OCI-LY7 (cell line): ENCODE data around the gene MEF2A. TPM values are rescaled to one million over a fixed set of nuclear protein-coding genes. Genes with fewer than 3 reads are reported as not detected.

Experiments used
- BruUV-seq: library from RNA; stranded (reverse); fragments of 400-500 nt; replicated peaks from 2 replicates; lab custom pipeline; 2021; lab: Mats Ljungman, UMichigan
- CTCF ChIA-PET: fragments of 300-600 bp; sonication (Branson Sonifier 250); formaldehyde crosslinking; loops from one replicate; lab custom pipeline; 2022; ENCODE audit warnings: antibody characterized with exemption; ENCODE audit not compliant: unreplicated experiment; lab: Charles Lee
- POLR2A ChIA-PET: fragments of 300-600 bp; sonication (Branson Sonifier 250); formaldehyde crosslinking; loops from one replicate; lab custom pipeline; 2022; ENCODE audit warnings: antibody characterized with exemption; lab: Charles Lee
- DNase-seq: peaks from one replicate; pipeline ENCODE4 v3.0.0-alpha.2; 2015; ENCODE audit warnings: low spot score
- H2AFZ ChIP-seq: fragments of 200-600 bp; sonication (generic), shearing (Covaris generic); 2 replicates; pipeline ENCODE4 v1.6.1; 2014; ENCODE audit warnings: mild to moderate bottlenecking, antibody characterized with exemption, low read length, moderate library complexity
- H3K27ac ChIP-seq: fragments of 200-600 bp; sonication (generic); 2 replicates; pipeline ENCODE4 v1.5.1; 2014; ENCODE audit warnings: mixed run types, low read depth, mild to moderate bottlenecking, moderate library complexity, low read length, inconsistent platforms; ENCODE audit not compliant: poor library complexity, severe bottlenecking
- H3K36me3 ChIP-seq: fragments of 200-600 bp; sonication (generic); 2 replicates; pipeline ENCODE4 v1.6.1; 2014; ENCODE audit warnings: mild to moderate bottlenecking, antibody characterized with exemption, low read length, moderate library complexity, mixed read lengths; ENCODE audit not compliant: insufficient read depth
- H3K4me1 ChIP-seq: fragments of 200-600 bp; sonication (generic); 2 replicates; pipeline ENCODE4 v1.5.1; 2014; ENCODE audit warnings: mild to moderate bottlenecking, low read length; ENCODE audit not compliant: insufficient read depth, poor library complexity, severe bottlenecking
- H3K4me2 ChIP-seq: fragments of 200-600 bp; sonication (generic); 2 replicates; pipeline ENCODE4 v1.6.1; 2014; ENCODE audit warnings: mild to moderate bottlenecking, low read length
- H3K4me3 ChIP-seq: fragments of 200-600 bp; sonication (generic); 2 replicates; pipeline ENCODE4 v1.5.1; 2014; ENCODE audit warnings: mild to moderate bottlenecking, low read depth, low read length; ENCODE audit not compliant: poor library complexity, severe bottlenecking
- H3K79me2 ChIP-seq: fragments of 200-600 bp; sonication (generic); 2 replicates; pipeline ENCODE4 v1.6.1; 2016; ENCODE audit warnings: low read depth, mild to moderate bottlenecking, low read length, moderate library complexity, mixed read lengths; ENCODE audit not compliant: insufficient read depth
- H3K9me2 ChIP-seq: fragments of 200-600 bp; sonication (generic); 2 replicates; pipeline ENCODE4 v1.6.1; 2016; ENCODE audit warnings: mild to moderate bottlenecking, low read length, mixed read lengths; ENCODE audit not compliant: insufficient read depth
- H3K9me3 ChIP-seq: fragments of 200-600 bp; sonication (generic); 2 replicates; pipeline ENCODE4 v1.6.1; 2014; ENCODE audit warnings: mild to moderate bottlenecking, mixed run types, low read length, mixed read lengths
- H4K20me1 ChIP-seq: fragments of 200-600 bp; sonication (generic); 2 replicates; pipeline ENCODE4 v1.6.1; 2014; ENCODE audit warnings: mild to moderate bottlenecking, antibody characterized with exemption, low read length, moderate library complexity, mixed read lengths; ENCODE audit not compliant: insufficient read depth
- EZH2phosphoT487 ChIP-seq: fragments of 200-600 bp; sonication (generic); IDR thresholded peaks from 2 replicates; pipeline ENCODE4 v1.6.1; 2018; ENCODE audit warnings: low read depth, borderline replicate concordance, mild to moderate bottlenecking, mixed run types, antibody characterized with exemption, low read length, moderate library complexity, mixed read lengths
- intact Hi-C: fragments of 100-400 bp; cut with micrococcal nuclease; formaldehyde crosslinking; loops from one replicate; pipeline ENCODE4 v1.10.0; 2022; ENCODE audit not compliant: unreplicated experiment
- total RNA-seq, 2 experiments: library from RNA; depleted of rRNA in 1 of 2; stranded (reverse); fragments of >200 nt in 1 of 2; shearing (Covaris generic) in 1 of 2; gene quantifications; 2 replicates each; pipeline ENCODE4 v1.2.3, GENCODE V29; 2014 to 2022
- TF ChIP-seq, protein P1 (sequence below): fragments of 200-600 bp; sonication (generic); conservative IDR thresholded peaks from 2 replicates; pipeline ENCODE4 v1.5.1; 2014; ENCODE audit warnings: mild to moderate bottlenecking, antibody characterized with exemption, low read length, moderate library complexity, mixed read lengths

MEF2A gene
- total RNA-seq, 2 experiments from 2014 or later: 28.0 to 38.2 TPM

DNA sequence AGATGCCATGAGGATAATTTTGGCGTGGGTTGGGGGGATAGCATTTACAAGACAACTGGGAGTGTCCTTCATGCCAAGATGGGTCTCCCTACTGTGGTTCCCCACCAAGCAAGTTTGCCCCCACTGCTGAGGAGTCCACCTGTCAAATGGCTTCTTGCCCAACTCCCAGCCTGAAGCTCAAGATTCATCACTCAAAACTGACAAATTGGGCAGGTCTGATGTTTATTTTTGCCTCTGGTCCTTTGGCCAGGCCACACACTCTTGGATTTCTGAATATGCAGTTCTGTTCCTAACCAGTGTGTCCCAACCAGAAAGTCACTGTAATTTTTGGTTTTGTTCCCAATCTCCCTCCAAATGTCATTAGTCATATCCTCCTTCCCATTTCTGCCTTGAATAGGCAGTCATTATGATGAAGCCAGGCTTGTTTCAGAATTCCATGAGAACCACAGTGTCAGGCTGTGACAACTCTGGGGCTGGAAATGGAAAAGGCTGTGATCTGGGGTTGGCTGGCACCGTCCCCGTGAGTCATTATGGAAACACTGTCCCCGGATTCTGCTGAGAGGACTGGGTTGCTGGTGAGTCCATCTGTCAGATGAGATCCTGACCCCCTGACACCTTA lies 29.3 kb upstream of the MEF2A start:
- TF ChIP-seq, protein P1, sequence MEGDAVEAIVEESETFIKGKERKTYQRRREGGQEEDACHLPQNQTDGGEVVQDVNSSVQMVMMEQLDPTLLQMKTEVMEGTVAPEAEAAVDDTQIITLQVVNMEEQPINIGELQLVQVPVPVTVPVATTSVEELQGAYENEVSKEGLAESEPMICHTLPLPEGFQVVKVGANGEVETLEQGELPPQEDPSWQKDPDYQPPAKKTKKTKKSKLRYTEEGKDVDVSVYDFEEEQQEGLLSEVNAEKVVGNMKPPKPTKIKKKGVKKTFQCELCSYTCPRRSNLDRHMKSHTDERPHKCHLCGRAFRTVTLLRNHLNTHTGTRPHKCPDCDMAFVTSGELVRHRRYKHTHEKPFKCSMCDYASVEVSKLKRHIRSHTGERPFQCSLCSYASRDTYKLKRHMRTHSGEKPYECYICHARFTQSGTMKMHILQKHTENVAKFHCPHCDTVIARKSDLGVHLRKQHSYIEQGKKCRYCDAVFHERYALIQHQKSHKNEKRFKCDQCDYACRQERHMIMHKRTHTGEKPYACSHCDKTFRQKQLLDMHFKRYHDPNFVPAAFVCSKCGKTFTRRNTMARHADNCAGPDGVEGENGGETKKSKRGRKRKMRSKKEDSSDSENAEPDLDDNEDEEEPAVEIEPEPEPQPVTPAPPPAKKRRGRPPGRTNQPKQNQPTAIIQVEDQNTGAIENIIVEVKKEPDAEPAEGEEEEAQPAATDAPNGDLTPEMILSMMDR: no peak
- no peak for TF ChIP-seq EZH2phosphoT487
- H2AFZ ChIP-seq: no peak overlapping the region
- H4K20me1 ChIP-seq: no peaks in the 10 kb centered on the region
- H3K9me2 ChIP-seq: no peaks in the 10 kb centered on the region
- no TSS peak for BruUV-seq
- CTCF ChIA-PET: no interaction called here
- H3K4me1 ChIP-seq: no peaks in the 10 kb centered on the region
- POLR2A ChIA-PET: no interaction called here
- no peak overlapping the region for H3K27ac ChIP-seq
- H3K4me2 ChIP-seq: no peak overlapping the region
- H3K79me2 ChIP-seq: no peaks in the 10 kb centered on the region
- no peak overlapping the region for H3K4me3 ChIP-seq
- intact Hi-C loops: no loop called here
- no peaks in the 10 kb centered on the region for H3K36me3 ChIP-seq
- 0 out of 2 replicates have a peak, but pooled peaks cover 4% of the 10 kb centered on the region for H3K9me3 ChIP-seq
- no peak for DNase-seq

DNA sequence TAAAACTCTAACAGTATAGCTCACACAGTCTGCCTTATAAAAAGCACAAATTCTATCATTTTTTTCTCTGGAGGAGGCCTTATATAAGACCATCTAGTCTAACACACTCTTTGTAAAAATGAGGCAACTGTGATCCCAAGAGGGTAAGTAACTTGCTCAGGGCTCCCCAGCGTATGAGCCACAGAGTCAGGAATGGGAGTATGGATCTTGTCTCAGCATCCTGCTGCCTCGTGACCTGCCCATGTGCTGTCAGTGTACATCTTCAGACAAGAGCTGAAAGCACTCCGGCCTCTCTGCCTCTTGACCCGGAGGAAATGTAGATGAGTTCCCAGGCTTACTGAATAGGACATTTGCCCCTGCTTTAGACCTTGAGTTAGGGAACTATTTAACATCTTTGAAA lies 28.4 kb upstream of the MEF2A start:
- TF ChIP-seq, protein P1: no peak
- TF ChIP-seq EZH2phosphoT487: no peak
- BruUV-seq: no TSS peak
- no peaks in the 10 kb centered on the region for H3K36me3 ChIP-seq
- ChIA-PET POLR2A (interaction anchor here (0.7 kb wide), 1 partner anchor 21 kb away, joined by 3 read pairs; no protein-coding TSS in a partner anchor), CTCF (no interaction called here)
- H3K27ac ChIP-seq: no peak overlapping the region
- H3K4me1 ChIP-seq: no peaks in the 10 kb centered on the region
- H3K9me2 ChIP-seq: no peaks in the 10 kb centered on the region
- H2AFZ ChIP-seq: no peak overlapping the region
- H4K20me1 ChIP-seq: no peaks in the 10 kb centered on the region
- no peaks in the 10 kb centered on the region for H3K79me2 ChIP-seq
- intact Hi-C loops: no loop called here
- H3K4me2 ChIP-seq: no peak overlapping the region
- H3K9me3 ChIP-seq: 0 out of 2 replicates have a peak, but pooled peaks cover 1% of the 10 kb centered on the region
- no peak for DNase-seq
- no peak overlapping the region for H3K4me3 ChIP-seq

DNA sequence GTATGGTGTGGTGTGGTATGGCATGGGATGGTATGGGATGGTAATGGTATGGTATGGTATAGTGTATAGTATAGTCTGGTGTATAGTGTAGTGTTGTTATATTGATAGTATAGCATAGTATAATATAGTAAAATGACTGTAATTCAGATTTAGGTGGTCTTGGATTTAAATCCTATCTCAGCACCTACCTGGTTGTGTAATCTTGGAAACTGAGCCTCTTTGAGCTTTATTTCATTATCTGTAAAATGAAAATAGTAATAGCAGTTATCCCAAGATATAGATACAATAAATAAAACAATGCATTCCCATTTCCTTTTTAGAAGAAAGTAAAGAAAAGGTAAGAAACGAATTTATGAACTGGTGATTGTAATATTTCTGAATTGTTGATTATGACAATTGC lies 27.5 kb upstream of the MEF2A start:
- Histone ChIP-seq H3K4me2 (no peak overlapping the region), H3K79me2 (no peaks in the 10 kb centered on the region), H3K9me3 (no peaks in the 10 kb centered on the region), H4K20me1 (no peaks in the 10 kb centered on the region), H3K4me3 (no peak overlapping the region), H3K4me1 (no peaks in the 10 kb centered on the region), H3K27ac (no peak overlapping the region), H3K36me3 (no peaks in the 10 kb centered on the region), H3K9me2 (no peaks in the 10 kb centered on the region), H2AFZ (no peak overlapping the region)
- TF ChIP-seq, protein P1: no peak
- TF ChIP-seq EZH2phosphoT487: no peak
- ChIA-PET CTCF (no interaction called here), POLR2A (interaction anchor here (0.9 kb wide), 1 partner anchor 8 kb away, joined by 3 read pairs; no protein-coding TSS in a partner anchor)
- intact Hi-C loops: no loop called here
- DNase-seq: no peak
- BruUV-seq: no TSS peak
